Stimulated activated CD8-positive, alpha-beta memory T cell treated with anti-CD3 and anti-CD28 coated beads, Interleukin-2, amount 100 ng/mL, for 48 hours (primary cell): ENCODE measurements around the gene PDCD6IP.
"Not testable (repeated sequence)": the region's sequence is repeated elsewhere in the genome, so short reads cannot be mapped to it uniquely, and the experiment has no call there.

Experiments used
- DNase-seq, 2 donors: peaks; one replicate each; pipeline ENCODE4 v3.0.0-alpha.2; 2020; ENCODE audit warnings: low read depth in 2 of 2

Gene PDCD6IP

GRCh38 chr3:33848624-33849347 is 50.4 kb downstream of the PDCD6IP start:
- DNase-seq, result no peak

- not testable (repeated sequence) for DNase-seq
Measured at GRCh38 chr3:33850599-33850998, 52.2 kb downstream of the PDCD6IP start.

DNA sequence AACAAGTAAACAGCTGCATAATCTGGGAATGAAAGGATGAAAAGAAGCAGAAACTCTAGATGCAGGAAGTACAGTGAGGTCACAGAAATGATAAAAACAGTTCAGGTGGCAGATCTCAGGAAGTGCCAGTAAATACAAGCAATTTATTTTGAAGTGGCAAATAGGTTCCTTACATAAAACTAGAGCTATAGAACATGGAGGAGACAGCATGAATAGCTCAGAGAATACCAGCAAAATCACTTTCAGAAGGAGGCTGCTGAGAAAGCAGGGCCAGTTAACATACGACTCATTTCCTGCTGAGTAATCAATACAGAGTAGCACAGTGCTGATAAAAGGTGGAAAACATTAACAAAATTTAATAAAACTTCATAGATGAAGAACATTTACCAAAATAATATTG is 57.0 kb downstream of the PDCD6IP start:
- DNase-seq, result not testable (repeated sequence)

- DNase-seq, result no peak
Measured at GRCh38 chr3:33855884-33856546, 57.6 kb downstream of the PDCD6IP start.

- not testable (repeated sequence) for DNase-seq
Measured at GRCh38 chr3:33857701-33858100, 59.3 kb downstream of the PDCD6IP start.

DNA sequence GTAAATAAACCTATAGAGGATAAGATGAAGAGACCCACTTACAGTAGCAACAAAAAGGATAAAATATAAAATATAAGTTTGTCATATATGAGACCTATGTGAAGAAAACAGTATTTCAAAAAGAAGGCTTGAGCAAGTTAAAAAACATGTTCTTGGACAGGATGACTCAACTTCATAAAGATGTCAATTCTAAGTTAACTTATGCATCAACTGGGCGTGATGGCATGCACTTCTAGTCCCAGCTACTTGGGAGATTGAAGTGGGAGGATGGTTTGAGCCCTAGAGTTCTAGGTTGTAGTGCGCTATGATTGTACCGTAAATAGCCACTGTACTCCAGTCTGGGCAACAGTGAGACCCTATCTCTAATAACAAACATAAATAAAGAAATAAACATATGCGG is 59.7 kb downstream of the PDCD6IP start:
- DNase-seq, result no peak

GRCh38 chr3:33860373-33861050 is 62.1 kb downstream of the PDCD6IP start:
- DNase-seq, result no peak

GRCh38 chr3:33865133-33865532 is 66.7 kb downstream of the PDCD6IP start:
- no peak for DNase-seq

DNA sequence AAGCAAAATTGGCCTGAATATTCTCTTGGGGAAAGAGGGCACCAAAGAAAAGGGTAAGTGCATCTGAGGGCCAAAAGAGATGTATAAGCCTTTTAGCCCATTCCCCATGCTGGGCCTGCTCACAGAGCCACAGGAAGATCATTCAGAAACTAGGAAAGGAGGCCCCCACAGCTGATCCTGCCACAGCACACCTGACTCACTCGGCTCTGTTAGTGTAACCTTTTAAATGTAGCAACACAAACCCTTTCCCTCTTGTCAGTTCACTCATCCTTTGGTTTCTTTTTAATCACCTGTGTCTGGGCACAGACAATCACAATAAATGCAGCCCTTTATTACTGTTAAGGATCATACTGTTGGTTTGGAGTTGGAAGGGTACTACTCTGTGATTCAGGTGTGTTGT is 69.9 kb downstream of the PDCD6IP start:
- DNase-seq, result no peak

DNA sequence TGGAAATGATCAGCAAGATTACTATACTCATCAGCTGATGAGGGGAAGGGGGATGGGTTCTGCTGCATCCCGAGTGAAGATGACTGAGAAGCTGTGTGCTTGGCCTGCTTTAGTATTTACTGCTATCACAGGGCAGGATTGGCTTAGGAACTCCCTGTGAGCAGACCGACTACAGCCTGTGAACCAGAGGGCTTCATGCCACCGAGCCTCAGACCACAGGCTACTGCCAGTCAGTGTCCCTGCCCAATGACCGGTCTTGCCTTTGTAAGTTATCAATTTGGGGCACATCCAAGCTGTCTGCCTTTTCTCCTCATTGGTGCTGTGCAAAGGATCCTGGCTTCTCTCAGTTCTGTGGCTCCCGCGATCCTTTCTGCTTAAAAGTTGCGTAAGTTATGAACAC is 71.5 kb downstream of the PDCD6IP start:
- no peak for DNase-seq

- no peak for DNase-seq
Measured at GRCh38 chr3:33874815-33875214, 76.4 kb downstream of the PDCD6IP start.

- no peak for DNase-seq
Measured at GRCh38 chr3:33875680-33876079, 77.2 kb downstream of the PDCD6IP start.

DNA sequence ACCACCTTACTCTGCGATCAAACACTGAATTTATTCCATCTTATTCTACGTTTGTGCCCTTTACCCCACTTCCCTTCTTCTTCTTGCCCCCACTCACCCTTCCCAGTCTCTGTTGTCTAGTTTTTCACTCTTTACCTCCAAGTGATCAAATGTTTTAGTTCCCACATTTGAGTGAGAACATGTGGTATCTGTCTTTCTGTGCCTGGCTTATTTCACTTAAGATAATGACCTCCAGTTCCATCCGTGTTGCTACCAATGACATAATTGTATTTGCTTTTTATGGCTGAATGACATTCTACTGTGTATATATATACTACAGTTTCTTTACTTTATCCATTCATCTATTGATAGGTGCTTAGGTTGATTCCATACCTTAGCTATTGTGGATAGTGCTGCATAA is 78.8 kb downstream of the PDCD6IP start:
- no peak for DNase-seq

DNA sequence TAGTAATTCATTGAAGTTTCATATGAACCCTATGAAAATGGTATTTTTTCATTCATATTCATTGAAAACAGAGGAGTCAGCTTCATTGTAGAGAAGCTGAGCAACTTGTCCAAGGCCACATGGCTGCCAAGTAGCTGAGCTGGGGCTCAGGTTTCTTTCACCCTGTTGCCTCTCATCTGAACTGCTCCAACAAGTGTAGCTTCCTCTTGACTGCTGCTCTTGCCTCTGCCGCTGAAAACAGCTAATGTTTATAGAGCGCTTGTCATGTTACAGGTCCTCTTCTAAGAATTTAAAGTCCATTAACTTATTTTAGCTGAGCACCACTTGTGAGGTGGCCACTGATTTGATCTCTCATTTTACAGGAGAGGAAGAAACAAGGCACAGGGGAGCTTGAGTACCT is 81.1 kb downstream of the PDCD6IP start:
- no peak for DNase-seq

- no peak for DNase-seq
Measured at GRCh38 chr3:33881156-33882064, 83.0 kb downstream of the PDCD6IP start.

- no peak for DNase-seq
Measured at GRCh38 chr3:33882296-33882695, 83.9 kb downstream of the PDCD6IP start.

- no peak for DNase-seq
Measured at GRCh38 chr3:33883538-33883950, 85.1 kb downstream of the PDCD6IP start.

- DNase-seq, result no peak
Measured at GRCh38 chr3:33883951-33884561, 85.6 kb downstream of the PDCD6IP start.

GRCh38 chr3:33884701-33885100 is 86.3 kb downstream of the PDCD6IP start:
- no peak for DNase-seq

GRCh38 chr3:33885496-33885895 is 87.1 kb downstream of the PDCD6IP start:
- DNase-seq, result no peak

DNA sequence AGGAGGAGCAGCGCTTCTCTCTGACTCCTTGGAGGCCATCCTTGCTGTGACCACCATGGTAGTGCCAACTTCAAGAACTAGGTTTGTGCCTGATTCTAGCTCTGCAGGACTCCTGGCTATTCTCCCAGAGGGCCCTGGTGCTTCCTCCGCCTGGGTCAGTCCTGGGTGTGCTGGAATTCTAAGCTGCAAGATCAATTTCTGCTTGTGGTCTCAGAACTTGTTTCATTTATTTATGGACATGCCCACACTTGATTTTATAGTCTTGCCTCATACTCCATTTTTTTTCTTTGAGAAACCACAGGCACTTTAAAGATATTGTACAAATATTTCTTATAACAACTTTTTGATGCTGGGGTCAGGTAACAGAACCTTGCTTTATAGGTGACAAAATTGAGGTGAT is 87.6 kb downstream of the PDCD6IP start:
- DNase-seq, result no peak
